WTC11 (cell line): ENCODE results near the gene UNG. TPM values are rescaled to one million over a fixed set of nuclear protein-coding genes. Genes with fewer than 3 reads are reported as not detected.
A peak's percentile ranks its signal among the peaks of the same experiment; 100 is the strongest.

Source experiments
- ATAC-seq: fragments of 200-7000 bp; cut with Tn5 transposase; 2 replicates; pipeline ENCODE4 v1.10.0; 2021; ENCODE audit warnings: mild to moderate bottlenecking, moderate library complexity
- CTCF ChIA-PET: fragments of 300-600 bp; sonication (Branson Sonifier 250); formaldehyde crosslinking; loops from one replicate; lab custom pipeline; 2021; ENCODE audit warnings: antibody characterized with exemption; lab: Charles Lee
- POLR2A ChIA-PET: fragments of 350-600 bp; sonication (Branson Sonifier 250); formaldehyde crosslinking; loops from one replicate; lab custom pipeline; 2021; ENCODE audit warnings: antibody characterized with exemption; lab: Charles Lee
- DNase-seq: peaks from one replicate; pipeline ENCODE4 v3.0.0; 2021; ENCODE audit warnings: low spot score
- H3K27ac Mint-ChIP-seq: 2 replicates; pipeline ENCODE4 v1.8.0; 2021; ENCODE audit warnings: mixed read lengths
- H3K27me3 Mint-ChIP-seq: 2 replicates; pipeline ENCODE4 v1.8.0; 2021; ENCODE audit warnings: low read depth, mild to moderate bottlenecking, moderate library complexity, mixed read lengths
- H3K36me3 Mint-ChIP-seq: 2 replicates; pipeline ENCODE4 v1.8.0; 2021; ENCODE audit warnings: mixed read lengths
- H3K4me1 Mint-ChIP-seq: 2 replicates; pipeline ENCODE4 v1.8.0; 2022; ENCODE audit warnings: mixed read lengths
- H3K4me3 Mint-ChIP-seq: 2 replicates; pipeline ENCODE4 v1.8.0; 2021; ENCODE audit warnings: mild to moderate bottlenecking, moderate library complexity, mixed read lengths
- H3K9me3 Mint-ChIP-seq: 2 replicates; pipeline ENCODE4 v1.8.0; 2021; ENCODE audit warnings: mixed read lengths
- CBFB ChIP-seq: sonication (generic); formaldehyde crosslinking; IDR thresholded peaks from 2 replicates; pipeline ENCODE4 v1.8.1; 2022; ENCODE audit warnings: mild to moderate bottlenecking, low read depth, missing genetic modification reagents
- CTCF ChIP-seq: fragments of 200-600 bp; IDR thresholded peaks from 2 replicates; pipeline ENCODE4 v1.8.0; 2022; ENCODE audit warnings: antibody characterized with exemption
- E2F4 ChIP-seq: sonication (generic); formaldehyde crosslinking; IDR thresholded peaks from 2 replicates; pipeline ENCODE4 v1.8.1; 2022; ENCODE audit warnings: low read depth, mild to moderate bottlenecking, moderate library complexity, missing genetic modification reagents, borderline replicate concordance
- E2F5 ChIP-seq: sonication (generic); formaldehyde crosslinking; IDR thresholded peaks from 2 replicates; pipeline ENCODE4 v1.8.1; 2022; ENCODE audit warnings: mild to moderate bottlenecking, moderate library complexity, missing genetic modification reagents
- GABPB1 ChIP-seq: sonication (generic); formaldehyde crosslinking; IDR thresholded peaks from 2 replicates; pipeline ENCODE4 v1.8.1; 2023; ENCODE audit warnings: mild to moderate bottlenecking, missing genetic modification reagents
- HMGA2 ChIP-seq: fragments of 250-450 bp; sonication (Bioruptor Pico); IDR thresholded peaks from 2 replicates; pipeline ENCODE4 v1.4.0; 2021; ENCODE audit warnings: mild to moderate bottlenecking, moderate library complexity
- JAZF1 ChIP-seq: fragments of 250-450 bp; sonication (Bioruptor Pico); IDR thresholded peaks from 2 replicates; pipeline ENCODE4 v1.9.0; 2021; ENCODE audit warnings: moderate library complexity, mild to moderate bottlenecking, inconsistent platforms
- MLX ChIP-seq: sonication (generic); formaldehyde crosslinking; IDR thresholded peaks from 2 replicates; pipeline ENCODE4 v1.8.1; 2023; ENCODE audit warnings: mild to moderate bottlenecking, missing genetic modification reagents, moderate library complexity
- MXD4 ChIP-seq: fragments of 250-450 bp; sonication (Bioruptor Pico); IDR thresholded peaks from 2 replicates; pipeline ENCODE4 v1.8.0; 2021; ENCODE audit warnings: mild to moderate bottlenecking, moderate library complexity, borderline replicate concordance
- MYBL2 ChIP-seq: sonication (generic); formaldehyde crosslinking; IDR thresholded peaks from 2 replicates; pipeline ENCODE4 v1.8.1; 2023; ENCODE audit warnings: mild to moderate bottlenecking, moderate library complexity, missing genetic modification reagents
- NFYB ChIP-seq: sonication (generic); formaldehyde crosslinking; conservative IDR thresholded peaks from 2 replicates; pipeline ENCODE4 v1.8.0; 2022; ENCODE audit warnings: low read depth, missing genetic modification reagents
- NR1H2 ChIP-seq: sonication (generic); formaldehyde crosslinking; IDR thresholded peaks from 2 replicates; pipeline ENCODE4 v1.9.0; 2021; ENCODE audit warnings: mild to moderate bottlenecking, moderate library complexity, missing genetic modification reagents
- NR3C1 ChIP-seq: sonication (generic); formaldehyde crosslinking; conservative IDR thresholded peaks from 2 replicates; pipeline ENCODE4 v1.8.1; 2023; ENCODE audit warnings: low read depth, mild to moderate bottlenecking, missing genetic modification reagents
- PRRX2 ChIP-seq: fragments of 250-450 bp; sonication (Bioruptor Pico); IDR thresholded peaks from 2 replicates; pipeline ENCODE4 v1.8.0; 2021; ENCODE audit warnings: mild to moderate bottlenecking
- SMAD4 ChIP-seq: sonication (generic); formaldehyde crosslinking; IDR thresholded peaks from 2 replicates; pipeline ENCODE4 v1.8.0; 2022; ENCODE audit warnings: mild to moderate bottlenecking, missing genetic modification reagents
- SOX15 ChIP-seq: fragments of 250-450 bp; sonication (Bioruptor Pico); IDR thresholded peaks from 2 replicates; pipeline ENCODE4 v1.9.0; 2021; ENCODE audit warnings: mild to moderate bottlenecking
- TCF7 ChIP-seq: sonication (generic); formaldehyde crosslinking; IDR thresholded peaks from 2 replicates; pipeline ENCODE4 v1.8.0; 2022; ENCODE audit warnings: mild to moderate bottlenecking, low read depth, missing genetic modification reagents, moderate library complexity
- USF1 ChIP-seq: sonication (generic); formaldehyde crosslinking; IDR thresholded peaks from 2 replicates; pipeline ENCODE4 v1.8.0; 2022; ENCODE audit warnings: mild to moderate bottlenecking, missing genetic modification reagents
- USF2 ChIP-seq: sonication (generic); formaldehyde crosslinking; IDR thresholded peaks from 2 replicates; pipeline ENCODE4 v1.8.1; 2023; ENCODE audit warnings: mild to moderate bottlenecking, missing genetic modification reagents, moderate library complexity
- ZNF396 ChIP-seq: fragments of 250-450 bp; sonication (Bioruptor Pico); IDR thresholded peaks from 2 replicates; pipeline ENCODE4 v1.8.0; 2021; ENCODE audit warnings: mild to moderate bottlenecking, moderate library complexity, borderline replicate concordance
- ZNF512 ChIP-seq: sonication (generic); formaldehyde crosslinking; IDR thresholded peaks from 2 replicates; pipeline ENCODE4 v1.8.1; 2022; ENCODE audit warnings: missing genetic modification reagents, borderline replicate concordance
- ZNF532 ChIP-seq: fragments of 250-450 bp; sonication (Bioruptor Pico); IDR thresholded peaks from 2 replicates; pipeline ENCODE4 v1.9.0; 2021; ENCODE audit warnings: mild to moderate bottlenecking, borderline replicate concordance
- ZNF671 ChIP-seq: fragments of 250-450 bp; sonication (Bioruptor Pico); IDR thresholded peaks from 2 replicates; pipeline ENCODE4 v1.8.0; 2021; ENCODE audit warnings: mild to moderate bottlenecking
- total RNA-seq: library from RNA; stranded (reverse); gene quantifications from 3 replicates; pipeline ENCODE4 v1.2.3, GENCODE V29; 2021

UNG gene
- total RNA-seq, 1 experiment from 2014 or later = 127 TPM

- ChIA-PET CTCF (no interaction called here), POLR2A (interaction anchor here (0.7 kb wide), 1 partner anchor 374 kb away, joined by 3 read pairs; no protein-coding TSS in a partner anchor)
- no peak for TF ChIP-seq USF2
- no peak for TF ChIP-seq E2F4 (CRISPR knock-in tag)
- TF ChIP-seq NR1H2 (CRISPR knock-in tag) = no peak
- TF ChIP-seq MXD4 (CRISPR knock-in tag) = no peak
- no peak for TF ChIP-seq JAZF1 (CRISPR knock-in tag)
- TF ChIP-seq MLX = no peak
- no peak for TF ChIP-seq GABPB1 (CRISPR knock-in tag)
- no peak for TF ChIP-seq SMAD4 (CRISPR knock-in tag)
- TF ChIP-seq MYBL2 (CRISPR knock-in tag) = no peak
- TF ChIP-seq CTCF = no peak
- TF ChIP-seq CBFB (CRISPR knock-in tag) = no peak
- TF ChIP-seq TCF7 (CRISPR knock-in tag) = no peak
- Mint-ChIP-seq H3K36me3 (peaks cover 23% of the 10 kb centered on the region; the same call in 1 of the 2 replicates), H3K4me1 (peaks cover 14% of the 10 kb centered on the region), H3K4me3 (no peak overlapping the region), H3K27me3 (peaks cover 12% of the 10 kb centered on the region), H3K27ac (no peak overlapping the region), H3K9me3 (no peaks in the 10 kb centered on the region)
- DNase-seq (no peak), ATAC-seq (no peak)
These were observed 7.7 kb upstream of the UNG start for GRCh38 chr12:109089683-109090082.

GRCh38 chr12:109092497-109093021 is 4.8 kb upstream of the UNG start:
- Mint-ChIP-seq H3K9me3 (no peaks in the 10 kb centered on the region), H3K36me3 (peaks cover 19% of the 10 kb centered on the region; the same call in 1 of the 2 replicates), H3K27ac (no peak overlapping the region), H3K4me3 (peak overlapping the region; percentile 59), H3K4me1 (peaks cover 14% of the 10 kb centered on the region), H3K27me3 (peaks cover 12% of the 10 kb centered on the region)
- ChIA-PET POLR2A (interaction anchor here (0.6 to 1.4 kb wide), 4 partner anchors 10 to 291 kb away, joined by 3 to 4 read pairs (median 3); no protein-coding TSS in a partner anchor), CTCF (interaction anchor here (0.7 to 1.2 kb wide), 6 partner anchors 19 to 289 kb away, joined by 3 to 6 read pairs (median 3); partner anchors contain the start of gene USP30)
- no peak for ATAC-seq
- no peak for DNase-seq
- TF ChIP-seq JAZF1 (CRISPR knock-in tag) = no peak
- no peak for TF ChIP-seq ZNF532
- no peak for TF ChIP-seq E2F5
- no peak for TF ChIP-seq HMGA2 (CRISPR knock-in tag)
- no peak for TF ChIP-seq PRRX2 (CRISPR knock-in tag)
- no peak for TF ChIP-seq ZNF396 (CRISPR knock-in tag)
- TF ChIP-seq NR3C1 = no peak
- TF ChIP-seq ZNF671 (CRISPR knock-in tag) = no peak
- no peak for TF ChIP-seq SOX15 (CRISPR knock-in tag)
- TF ChIP-seq USF1 (CRISPR knock-in tag) = no peak
- no peak for TF ChIP-seq ZNF512 (CRISPR knock-in tag)
- TF ChIP-seq NFYB (CRISPR knock-in tag) = no peak
